Measurements from ENCODE around the gene GPR63. TPM values are rescaled to one million over a fixed set of nuclear protein-coding genes. Genes with fewer than 3 reads are reported as not detected.

GPR63 gene
- total RNA-seq, 1 experiment from 2014 or later: 5.9 TPM

GRCh38 chr6:96760153-96760687 is 77.1 kb downstream of the GPR63 start:
- H3K27me3 ChIP-seq (ENCODE audit: insufficient read depth, low read length): no peaks in the 10 kb centered on the region
- no peak overlapping the region for H3K9ac ChIP-seq (ENCODE audit: extremely low read depth, insufficient read length, low read length)
- H4K5ac ChIP-seq (ENCODE audit: insufficient read length, low read depth, low read length): no peak overlapping the region
- H3K9me3 ChIP-seq (ENCODE audit: control insufficient read depth, low read depth, low read length): no peaks in the 10 kb centered on the region
- H3K4me1 ChIP-seq (ENCODE audit: insufficient read depth, low read length): no peaks in the 10 kb centered on the region
- no peaks in the 10 kb centered on the region for H3K79me2 ChIP-seq (ENCODE audit: insufficient read depth, low read length)
- H2BK12ac ChIP-seq (ENCODE audit: insufficient read length, low read depth, low read length): no peak overlapping the region
- no peak overlapping the region for H3K18ac ChIP-seq (ENCODE audit: insufficient read length, low read depth, low read length)
- no peak overlapping the region for H2BK15ac ChIP-seq (ENCODE audit: low read depth, low read length)
- H4K20me1 ChIP-seq (ENCODE audit: control insufficient read depth, insufficient read depth, insufficient read length): no peaks in the 10 kb centered on the region
- H3K9me3 Mint-ChIP-seq: no peaks in the 10 kb centered on the region
- H3K4me3 Mint-ChIP-seq: no peak overlapping the region
- no peak overlapping the region for H2BK120ac ChIP-seq (ENCODE audit: low read depth, low read length, poor library complexity, severe bottlenecking)
- no peaks in the 10 kb centered on the region for H3K27me3 Mint-ChIP-seq (ENCODE audit: low read depth)
- no peak overlapping the region for H2AFZ ChIP-seq (ENCODE audit: low read length)
- 0 out of 4 replicates have a peak, but pooled peaks cover 0 to 3% of the 10 kb centered on the region in 2 experiments for H3K4me1 Mint-ChIP-seq
- no peak overlapping the region for H4K91ac ChIP-seq (ENCODE audit: insufficient read length, low read depth, low read length)
- H3K27ac Mint-ChIP-seq: peak overlapping the region in 1 of 3 experiments; percentile 41; a peak in 1 of 7 replicates
- no peak overlapping the region for H3K4me2 ChIP-seq (ENCODE audit: insufficient read depth, insufficient read length, low read length)
- no peak overlapping the region for H3K27ac ChIP-seq (ENCODE audit: insufficient read length, low read depth, low read length)
- H2AK5ac ChIP-seq (ENCODE audit: insufficient read length, low read length): no peak overlapping the region
- no peak overlapping the region for H2BK5ac ChIP-seq (ENCODE audit: insufficient read length, low read length)
- TF ChIP-seq CTCF (conservative IDR thresholded peaks at IDR 0.05): no peak; the same call in 2 of the 3 replicates
- no peak overlapping the region for H2BK20ac ChIP-seq (ENCODE audit: low read depth, low read length, poor library complexity, severe bottlenecking)
- no peak overlapping the region for H3K14ac ChIP-seq (ENCODE audit: insufficient read depth, low read length)
- no CpG with 5 or more reads among the region's 4 CpGs for WGBS (ENCODE audit: extremely low coverage, insufficient read length, low lambda C conversion rate)
- DNase-seq: no peak
- H3T11ph ChIP-seq (ENCODE audit: low read length): no peak overlapping the region
- no peaks in the 10 kb centered on the region for H3K23me2 ChIP-seq (ENCODE audit: insufficient read length, low read depth, low read length, poor library complexity, severe bottlenecking)
- no peaks in the 10 kb centered on the region for H3K79me1 ChIP-seq (ENCODE audit: insufficient read depth, low read depth, low read length, poor library complexity, severe bottlenecking)
- H4K8ac ChIP-seq (replicated peaks; ENCODE audit: insufficient read length, low read depth, low read length): no peak overlapping the region
- H3K4ac ChIP-seq (ENCODE audit: low read depth, low read length): no peak overlapping the region
- no peaks in the 10 kb centered on the region for H3K36me3 Mint-ChIP-seq (ENCODE audit: insufficient read depth in 1 of 3, low read depth in 3 of 3)
- H3K23ac ChIP-seq (ENCODE audit: insufficient read length, low read depth, low read length): no peak overlapping the region
- H3K56ac ChIP-seq (ENCODE audit: insufficient read length, low read depth, low read length): no peak overlapping the region
